Glutamatergic neuron (in vitro differentiated cells): Measurements from ENCODE around the gene TTC38. TPM values are rescaled to one million over a fixed set of nuclear protein-coding genes. Genes with fewer than 3 reads are reported as not detected.

Experiments used
- DNase-seq: peaks from one replicate; pipeline ENCODE4 v3.0.0; 2022
- H3K27ac Mint-ChIP-seq: one replicate; pipeline ENCODE4 v1.8.0; 2020; ENCODE audit warnings: mild to moderate bottlenecking, mixed read lengths, inconsistent platforms; ENCODE audit not compliant: unreplicated experiment
- H3K27me3 Mint-ChIP-seq: one replicate; pipeline ENCODE4 v1.8.0; 2020; ENCODE audit warnings: mild to moderate bottlenecking, moderate library complexity, mixed read lengths, inconsistent platforms; ENCODE audit not compliant: unreplicated experiment
- H3K36me3 Mint-ChIP-seq: one replicate; pipeline ENCODE4 v1.8.0; 2020; ENCODE audit warnings: mild to moderate bottlenecking, mixed read lengths, inconsistent platforms; ENCODE audit not compliant: unreplicated experiment
- H3K4me1 Mint-ChIP-seq: one replicate; pipeline ENCODE4 v1.8.0; 2020; ENCODE audit warnings: mild to moderate bottlenecking, low read depth, mixed read lengths, inconsistent platforms; ENCODE audit not compliant: unreplicated experiment
- H3K4me3 Mint-ChIP-seq: one replicate; pipeline ENCODE4 v1.8.0; 2020; ENCODE audit warnings: mild to moderate bottlenecking, mixed read lengths, inconsistent platforms; ENCODE audit not compliant: unreplicated experiment
- H3K9me3 Mint-ChIP-seq: one replicate; pipeline ENCODE4 v1.8.0; 2020; ENCODE audit warnings: mild to moderate bottlenecking, moderate library complexity, mixed read lengths, inconsistent platforms; ENCODE audit not compliant: unreplicated experiment
- CTCF ChIP-seq: fragments of 200-600 bp; sonication (generic); IDR thresholded peaks from one replicate; pipeline ENCODE4 v1.5.0; 2021; ENCODE audit not compliant: partially characterized antibody, unreplicated experiment
- total RNA-seq: library from RNA; stranded (reverse); fragmentation: NEBNext Ultra II Directional; extraction: Animal tissue kit (Norgen Biotek cat#: 25700); gene quantifications from one replicate; pipeline ENCODE4 v1.2.1, GENCODE V29; 2021; ENCODE audit not compliant: unreplicated experiment

TTC38 gene
- total RNA-seq, 1 donor from 2014 or later = 12.5 TPM

DNA sequence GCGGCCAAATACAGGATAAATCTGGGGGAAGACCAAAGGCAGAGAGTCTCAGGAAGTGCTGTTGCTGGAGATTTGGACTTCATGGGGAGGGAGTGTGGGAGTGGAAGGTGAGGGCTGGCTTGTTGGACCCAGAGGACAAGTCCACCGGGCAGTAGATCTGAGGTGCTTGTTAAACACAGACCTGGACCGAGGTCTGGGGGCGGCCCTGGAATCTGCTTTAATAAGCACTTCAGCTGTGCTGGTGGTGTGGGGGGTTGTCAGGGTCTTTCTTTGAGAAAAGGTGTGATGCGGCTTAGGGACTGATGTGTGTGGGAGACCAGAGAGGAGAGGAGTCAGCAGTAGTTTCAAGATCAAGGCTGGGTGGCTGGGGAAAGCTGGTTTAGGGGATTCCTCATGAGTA is 72.1 kb downstream of the TTC38 start:
- Mint-ChIP-seq H3K36me3 (no peaks in the 10 kb centered on the region), H3K4me1 (peaks cover 11% of the 10 kb centered on the region), H3K4me3 (no peak overlapping the region), H3K27me3 (peaks cover 9% of the 10 kb centered on the region), H3K9me3 (peaks cover 2% of the 10 kb centered on the region), H3K27ac (no peak overlapping the region)
- DNase-seq = no peak
- no peak for TF ChIP-seq CTCF

GRCh38 chr22:46340676-46341075 is 72.9 kb downstream of the TTC38 start:
- Mint-ChIP-seq H3K27ac (no peak overlapping the region), H3K9me3 (peaks cover 2% of the 10 kb centered on the region), H3K4me1 (peaks cover 9% of the 10 kb centered on the region), H3K4me3 (no peak overlapping the region), H3K27me3 (peaks cover 6% of the 10 kb centered on the region), H3K36me3 (no peaks in the 10 kb centered on the region)
- DNase-seq = no peak
- no peak for TF ChIP-seq CTCF

Other genes starting within 250 kb of the TTC38 start
- 1.8 TPM for gene PPARA, start 117.5 kb upstream of the TTC38 start, total RNA-seq
- 6.9 TPM for gene CDPF1, start 17.7 kb upstream of the TTC38 start, total RNA-seq
- gene PKDREJ, start 4.7 kb upstream of the TTC38 start, total RNA-seq = not detected
- 7.5 TPM for gene GTSE1, start 28.9 kb downstream of the TTC38 start, total RNA-seq
- gene TRMU, start 67.7 kb downstream of the TTC38 start, total RNA-seq = 60.8 TPM